Parathyroid adenoma (tissue), 2 donors: ENCODE results near the gene RAVER2.

Experiments
- H2AFZ ChIP-seq: fragments of 300-600 bp; sonication (generic); one replicate; pipeline ENCODE4 v1.7.0; 2017; ENCODE audit warnings: antibody characterized with exemption, mild to moderate bottlenecking
- H3K27ac ChIP-seq: fragments of 300-600 bp; sonication (generic); one replicate; pipeline ENCODE4 v1.7.0; 2017
- H3K27me3 ChIP-seq: fragments of 300-600 bp; sonication (generic); one replicate; pipeline ENCODE4 v1.7.0; 2017; ENCODE audit warnings: low read length; ENCODE audit not compliant: control insufficient read depth, insufficient read depth
- H3K36me3 ChIP-seq: fragments of 300-600 bp; sonication (generic); one replicate; pipeline ENCODE4 v1.7.0; 2017; ENCODE audit warnings: low read length; ENCODE audit not compliant: control insufficient read depth, insufficient read depth
- H3K4me1 ChIP-seq: fragments of 300-600 bp; sonication (generic); one replicate; pipeline ENCODE4 v1.7.0; 2017; ENCODE audit warnings: control low read depth
- H3K4me2 ChIP-seq: fragments of 300-600 bp; sonication (generic); one replicate; pipeline ENCODE4 v1.7.0; 2017; ENCODE audit warnings: low read length
- H3K4me3 ChIP-seq: fragments of 300-600 bp; sonication (generic); one replicate; pipeline ENCODE4 v1.7.0; 2017; ENCODE audit warnings: low read depth, low read length
- H3K79me2 ChIP-seq: fragments of 300-600 bp; sonication (generic); one replicate; pipeline ENCODE4 v1.7.0; 2017; ENCODE audit warnings: control low read depth
- H3K9ac ChIP-seq: fragments of 300-600 bp; sonication (generic); one replicate; pipeline ENCODE4 v1.7.0; 2017; ENCODE audit warnings: mild to moderate bottlenecking
- H3K9me3 ChIP-seq: fragments of 300-600 bp; sonication (generic); one replicate; pipeline ENCODE4 v1.7.0; 2017; ENCODE audit warnings: low read length; ENCODE audit not compliant: control insufficient read depth
- CTCF ChIP-seq: fragments of 300-600 bp; sonication (generic); IDR thresholded peaks from one replicate; pipeline ENCODE4 v1.7.0; 2017; ENCODE audit warnings: antibody characterized with exemption, mild to moderate bottlenecking
- donor health status: primary hyperparathyroidism.

The RAVER2 gene

DNA sequence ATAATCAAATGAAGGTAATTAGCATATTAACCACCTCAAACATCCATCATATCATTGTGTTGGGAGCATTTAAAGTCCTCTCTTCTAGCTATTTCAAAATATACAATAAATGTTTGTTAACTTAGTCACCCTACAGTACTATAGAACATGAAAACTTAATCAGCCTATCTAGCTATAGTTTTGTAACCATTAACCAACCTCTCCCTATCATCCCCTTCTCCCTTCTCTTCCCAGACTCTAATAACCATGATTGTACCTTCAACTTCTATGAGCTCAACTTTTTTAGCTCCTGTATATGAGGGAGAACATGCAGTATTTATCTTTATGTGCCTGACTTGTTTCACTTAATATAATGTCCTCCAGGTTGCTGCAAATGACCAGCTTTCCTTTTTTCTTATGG, 54.0 kb downstream of the RAVER2 start:
- Histone ChIP-seq H3K4me3 (no peak overlapping the region), H3K36me3 (no peaks in the 10 kb centered on the region), H3K4me1 (no peaks in the 10 kb centered on the region), H3K9ac (no peak overlapping the region), H3K27ac (no peak overlapping the region), H3K79me2 (no peaks in the 10 kb centered on the region), H2AFZ (no peak overlapping the region), H3K4me2 (no peak overlapping the region), H3K9me3 (no peaks in the 10 kb centered on the region), H3K27me3 (no peaks in the 10 kb centered on the region)
- TF ChIP-seq CTCF: no peak

DNA sequence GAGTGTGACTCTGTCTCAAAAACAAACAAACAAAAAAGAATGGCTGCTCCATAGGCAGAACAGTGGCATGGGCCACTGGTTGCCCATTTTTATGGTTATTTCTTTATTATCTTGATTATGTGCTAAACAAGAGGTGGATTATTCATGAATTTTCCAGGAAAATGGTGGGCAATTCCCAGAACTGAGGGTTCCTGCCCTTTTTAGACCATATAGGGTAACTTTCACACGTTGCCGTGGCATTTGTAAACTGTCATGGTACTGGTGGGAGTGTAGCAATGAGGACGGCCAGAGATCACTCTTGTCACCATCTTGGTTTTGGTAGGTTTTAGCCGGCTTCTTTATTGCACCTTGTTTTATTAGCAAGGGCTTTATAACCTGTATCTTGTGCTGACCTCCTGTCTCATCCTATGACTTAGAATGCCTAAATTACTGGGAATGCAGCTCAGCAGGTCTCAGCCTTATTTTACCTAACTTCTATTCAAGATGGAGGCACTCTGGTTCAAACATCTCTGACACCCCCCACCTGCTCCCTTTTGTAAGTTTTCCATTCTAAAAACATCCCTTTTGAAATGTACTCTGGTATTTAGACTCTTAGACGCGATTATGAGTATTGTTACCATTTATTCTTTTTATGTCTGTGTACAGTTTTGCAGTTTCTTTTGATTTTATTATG, 57.1 kb downstream of the RAVER2 start:
- no peak overlapping the region for H3K4me2 ChIP-seq
- no peaks in the 10 kb centered on the region for H3K36me3 ChIP-seq
- H3K27me3 ChIP-seq: no peaks in the 10 kb centered on the region
- H3K4me3 ChIP-seq: no peak overlapping the region
- no peak overlapping the region for H3K9ac ChIP-seq
- H3K27ac ChIP-seq: no peak overlapping the region
- H3K4me1 ChIP-seq: no peaks in the 10 kb centered on the region
- no peaks in the 10 kb centered on the region for H3K79me2 ChIP-seq
- TF ChIP-seq CTCF: no peak
- no peak overlapping the region for H2AFZ ChIP-seq
- H3K9me3 ChIP-seq: no peaks in the 10 kb centered on the region

GRCh38 chr1:64809309-64809708, 64.4 kb downstream of the RAVER2 start:
- Histone ChIP-seq H3K79me2 (no peaks in the 10 kb centered on the region), H3K4me2 (no peak overlapping the region), H3K27me3 (no peaks in the 10 kb centered on the region), H3K4me3 (no peak overlapping the region), H2AFZ (no peak overlapping the region), H3K9me3 (no peaks in the 10 kb centered on the region), H3K27ac (no peak overlapping the region), H3K9ac (no peak overlapping the region), H3K36me3 (no peaks in the 10 kb centered on the region), H3K4me1 (no peaks in the 10 kb centered on the region)
- no peak for TF ChIP-seq CTCF

DNA sequence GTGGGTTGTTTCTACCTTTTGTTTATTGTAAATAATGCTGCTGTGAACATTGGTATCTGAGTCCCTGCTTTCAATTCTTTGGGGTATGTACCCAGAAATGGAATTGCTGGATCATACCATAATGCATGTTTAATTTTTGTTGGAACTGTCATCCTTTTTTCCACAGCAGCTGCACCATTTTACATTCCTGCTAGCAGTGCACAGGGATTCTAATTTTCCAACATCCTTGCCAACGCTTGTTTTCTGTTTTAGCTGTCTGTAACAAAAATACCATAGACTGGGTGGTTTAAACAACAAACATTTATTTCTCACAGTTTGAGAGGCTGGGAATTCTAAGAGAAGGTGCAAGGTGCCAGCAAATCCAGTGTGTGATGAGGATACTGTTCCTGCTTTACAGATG, 65.1 kb downstream of the RAVER2 start:
- H3K79me2 ChIP-seq: no peaks in the 10 kb centered on the region

More for the DNA sequence above, 65.1 kb downstream of the RAVER2 start:
- H3K9me3 ChIP-seq: no peaks in the 10 kb centered on the region
- no peak overlapping the region for H2AFZ ChIP-seq
- H3K4me2 ChIP-seq: no peak overlapping the region
- no peaks in the 10 kb centered on the region for H3K4me1 ChIP-seq
- H3K27ac ChIP-seq: no peak overlapping the region
- no peak overlapping the region for H3K4me3 ChIP-seq
- H3K36me3 ChIP-seq: no peaks in the 10 kb centered on the region
- no peak overlapping the region for H3K9ac ChIP-seq
- no peak for TF ChIP-seq CTCF
- H3K27me3 ChIP-seq: no peaks in the 10 kb centered on the region
